ENCODE measurements around the gene MCU. TPM values are rescaled to one million over a fixed set of nuclear protein-coding genes. Genes with fewer than 3 reads are reported as not detected.
"Not testable (repeated sequence)": the region's sequence is repeated elsewhere in the genome, so short reads cannot be mapped to it uniquely, and the experiment has no call there.

Gene MCU
- polyA plus RNA-seq, 3 donors, result 36.2 to 42.6 (median 39.6) TPM

GRCh38 chr10:72889391-72889831, 197.5 kb downstream of the MCU start:
- no peak for DNase-seq

GRCh38 chr10:72890086-72890485, 198.1 kb downstream of the MCU start:
- no peak for DNase-seq

GRCh38 chr10:72893136-72893798, 201.3 kb downstream of the MCU start, which contains the start of gene OIT3:
Gene OIT3 (plus strand): TSS chr10:72893739. CDS start chr10:72893799, 60 bp downstream.
- DNase-seq, result no peak

- DNase-seq, result no peak
Observed at GRCh38 chr10:72895236-72895850, 203.4 kb downstream of the MCU start.

GRCh38 chr10:72898616-72899015, 206.7 kb downstream of the MCU start:
- DNase-seq, result no peak

- DNase-seq, result no peak
Observed at GRCh38 chr10:72899545-72899944, 207.6 kb downstream of the MCU start.

GRCh38 chr10:72903941-72904446, 212.1 kb downstream of the MCU start:
- DNase-seq, result not testable (repeated sequence)

- no peak for DNase-seq
Observed at GRCh38 chr10:72904806-72905205, 212.9 kb downstream of the MCU start.

GRCh38 chr10:72906446-72906845, 214.5 kb downstream of the MCU start:
- DNase-seq, result no peak

- DNase-seq, result no peak
Observed at GRCh38 chr10:72910705-72911104, 218.8 kb downstream of the MCU start.

GRCh38 chr10:72911758-72912157, 219.8 kb downstream of the MCU start:
- DNase-seq, result no peak

- peak; percentile 48 for DNase-seq
Observed at GRCh38 chr10:72912736-72913135, 220.8 kb downstream of the MCU start.

- no peak for DNase-seq
Observed at GRCh38 chr10:72913287-72913686, 221.3 kb downstream of the MCU start.

- not testable (repeated sequence) for DNase-seq
Observed at GRCh38 chr10:72917201-72917600, 225.3 kb downstream of the MCU start.

GRCh38 chr10:72917803-72918332, 225.9 kb downstream of the MCU start:
- not testable (repeated sequence) for DNase-seq

- no peak for DNase-seq
Observed at GRCh38 chr10:72918352-72918751, 226.4 kb downstream of the MCU start.

- DNase-seq, result not testable (repeated sequence)
Observed at GRCh38 chr10:72921147-72921683, 229.3 kb downstream of the MCU start.

GRCh38 chr10:72924351-72924750, 232.4 kb downstream of the MCU start:
- no peak for DNase-seq

- no peak for DNase-seq
Observed at GRCh38 chr10:72925951-72926465, 234.1 kb downstream of the MCU start.

- no peak for DNase-seq
Observed at GRCh38 chr10:72927485-72927884, 235.5 kb downstream of the MCU start.

- DNase-seq, result no peak
Observed at GRCh38 chr10:72928798-72929197, 236.9 kb downstream of the MCU start.

- no peak for DNase-seq
Observed at GRCh38 chr10:72930276-72930675, 238.3 kb downstream of the MCU start.
